HFFc6 (cell line): ENCODE data around the gene EXTL1. TPM values are rescaled to one million over a fixed set of nuclear protein-coding genes. Genes with fewer than 3 reads are reported as not detected.

ENCODE experiments used
- DNase-seq: peaks from one replicate; pipeline ENCODE4 v3.0.0-alpha.2; 2018
- H3K27ac Mint-ChIP-seq: 2 replicates; pipeline ENCODE4 v1.8.0; 2020; ENCODE audit warnings: mild to moderate bottlenecking, mixed read lengths
- H3K27me3 Mint-ChIP-seq: 2 replicates; pipeline ENCODE4 v1.8.0; 2021; ENCODE audit warnings: mild to moderate bottlenecking, moderate library complexity, mixed read lengths; ENCODE audit not compliant: insufficient read depth
- H3K36me3 Mint-ChIP-seq: 2 replicates; pipeline ENCODE4 v1.8.0; 2021; ENCODE audit warnings: low read depth, mixed read lengths
- H3K4me1 Mint-ChIP-seq: 2 replicates; pipeline ENCODE4 v1.8.0; 2020; ENCODE audit warnings: low read depth, mixed read lengths
- H3K4me3 Mint-ChIP-seq: 2 replicates; pipeline ENCODE4 v1.8.0; 2020; ENCODE audit warnings: mild to moderate bottlenecking, moderate library complexity, mixed read lengths
- H3K9me3 Mint-ChIP-seq: 2 replicates; pipeline ENCODE4 v1.8.0; 2020; ENCODE audit warnings: mild to moderate bottlenecking, mixed read lengths
- total RNA-seq, 6 experiments: library from RNA; stranded (reverse); fragmentation: NEBNext Ultra II Directional; extraction: Animal tissue kit (Norgen Biotek cat#: 25700); gene quantifications; 2 replicates in 1 of 6; 3 replicates in 5 of 6; pipeline ENCODE4 v1.2.3, GENCODE V29; 2021
- TF ChIP-seq, protein P1 (sequence below): fragments of 200-600 bp; sonication (generic); IDR thresholded peaks from 2 replicates; pipeline ENCODE4 v1.5.0; 2021; ENCODE audit warnings: antibody characterized with exemption, mild to moderate bottlenecking

Gene EXTL1
- total RNA-seq, 6 experiments from 2014 or later, result 8.1 to 22.9 (median 9.4) TPM

DNA sequence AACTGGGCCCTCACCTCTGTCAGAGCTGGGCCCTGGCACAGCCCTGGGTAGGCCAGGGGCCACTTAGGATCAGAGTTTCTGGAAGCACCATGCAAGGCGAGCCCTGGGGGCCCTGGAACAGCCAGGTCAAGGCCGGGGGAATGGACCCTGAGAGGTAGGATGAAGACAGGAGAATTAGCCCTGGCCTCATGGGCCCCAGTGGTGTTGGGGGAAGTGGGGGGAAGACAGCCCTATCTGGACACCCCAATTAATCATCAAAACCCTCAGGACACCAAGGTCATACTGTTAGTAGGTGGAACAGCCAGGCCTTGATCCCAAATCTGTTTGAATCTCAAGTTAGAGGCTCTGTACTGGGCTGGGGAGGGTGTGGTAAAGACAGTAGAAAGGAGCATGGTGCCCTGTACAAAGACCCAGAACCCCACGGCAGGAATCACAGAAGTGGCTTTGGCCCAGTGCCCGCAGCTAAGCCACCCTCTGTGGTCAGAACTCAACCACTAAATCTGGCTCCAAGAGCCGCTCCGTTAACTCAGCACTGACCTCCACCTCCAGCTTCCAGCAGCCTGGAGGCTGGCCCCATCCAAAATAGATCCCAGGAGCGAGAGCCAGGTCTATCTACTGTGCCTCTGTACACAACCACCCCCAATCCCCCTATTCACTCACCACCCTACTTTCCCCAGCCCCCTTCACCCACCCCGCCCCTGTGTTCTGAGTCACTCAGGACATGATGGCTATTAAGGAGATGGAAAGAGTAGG lies 59.9 kb downstream of the EXTL1 start:
- TF ChIP-seq, protein P1, sequence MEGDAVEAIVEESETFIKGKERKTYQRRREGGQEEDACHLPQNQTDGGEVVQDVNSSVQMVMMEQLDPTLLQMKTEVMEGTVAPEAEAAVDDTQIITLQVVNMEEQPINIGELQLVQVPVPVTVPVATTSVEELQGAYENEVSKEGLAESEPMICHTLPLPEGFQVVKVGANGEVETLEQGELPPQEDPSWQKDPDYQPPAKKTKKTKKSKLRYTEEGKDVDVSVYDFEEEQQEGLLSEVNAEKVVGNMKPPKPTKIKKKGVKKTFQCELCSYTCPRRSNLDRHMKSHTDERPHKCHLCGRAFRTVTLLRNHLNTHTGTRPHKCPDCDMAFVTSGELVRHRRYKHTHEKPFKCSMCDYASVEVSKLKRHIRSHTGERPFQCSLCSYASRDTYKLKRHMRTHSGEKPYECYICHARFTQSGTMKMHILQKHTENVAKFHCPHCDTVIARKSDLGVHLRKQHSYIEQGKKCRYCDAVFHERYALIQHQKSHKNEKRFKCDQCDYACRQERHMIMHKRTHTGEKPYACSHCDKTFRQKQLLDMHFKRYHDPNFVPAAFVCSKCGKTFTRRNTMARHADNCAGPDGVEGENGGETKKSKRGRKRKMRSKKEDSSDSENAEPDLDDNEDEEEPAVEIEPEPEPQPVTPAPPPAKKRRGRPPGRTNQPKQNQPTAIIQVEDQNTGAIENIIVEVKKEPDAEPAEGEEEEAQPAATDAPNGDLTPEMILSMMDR, result no peak
- no peaks in the 10 kb centered on the region for H3K36me3 Mint-ChIP-seq
- no peak overlapping the region for H3K27ac Mint-ChIP-seq
- peaks cover 15% of the 10 kb centered on the region for H3K4me1 Mint-ChIP-seq
- H3K4me3 Mint-ChIP-seq, result no peak overlapping the region
- H3K9me3 Mint-ChIP-seq, result no peaks in the 10 kb centered on the region
- no peak for DNase-seq
- H3K27me3 Mint-ChIP-seq, result peaks cover 45% of the 10 kb centered on the region

- Mint-ChIP-seq H3K9me3 (no peaks in the 10 kb centered on the region), H3K36me3 (no peaks in the 10 kb centered on the region), H3K27me3 (peaks cover 40% of the 10 kb centered on the region), H3K4me3 (no peak overlapping the region), H3K4me1 (peaks cover 15% of the 10 kb centered on the region), H3K27ac (no peak overlapping the region)
- TF ChIP-seq, protein P1, result no peak
- no peak for DNase-seq
Observed at GRCh38 chr1:26082020-26082350, 60.4 kb downstream of the EXTL1 start.

GRCh38 chr1:26083208-26083607 lies 61.6 kb downstream of the EXTL1 start:
- Mint-ChIP-seq H3K9me3 (no peaks in the 10 kb centered on the region), H3K4me3 (no peak overlapping the region), H3K27ac (no peak overlapping the region), H3K36me3 (no peaks in the 10 kb centered on the region), H3K4me1 (peaks cover 15% of the 10 kb centered on the region), H3K27me3 (peaks cover 34% of the 10 kb centered on the region)
- TF ChIP-seq, protein P1, result no peak
- peak; percentile 48 for DNase-seq

GRCh38 chr1:26084091-26084561 lies 62.6 kb downstream of the EXTL1 start:
- Mint-ChIP-seq H3K27ac (no peak overlapping the region), H3K9me3 (no peaks in the 10 kb centered on the region), H3K27me3 (peaks cover 30% of the 10 kb centered on the region), H3K36me3 (no peaks in the 10 kb centered on the region), H3K4me1 (peaks cover 15% of the 10 kb centered on the region), H3K4me3 (no peak overlapping the region)
- TF ChIP-seq, protein P1, result no peak
- no peak for DNase-seq

GRCh38 chr1:26084844-26085243 lies 63.3 kb downstream of the EXTL1 start:
- Mint-ChIP-seq H3K4me1 (peaks cover 15% of the 10 kb centered on the region), H3K27ac (no peak overlapping the region), H3K9me3 (no peaks in the 10 kb centered on the region), H3K27me3 (peaks cover 33% of the 10 kb centered on the region), H3K36me3 (no peaks in the 10 kb centered on the region), H3K4me3 (no peak overlapping the region)
- DNase-seq, result no peak
- TF ChIP-seq, protein P1, result no peak

Other genes with a start within 250 kb of the EXTL1 start
- 10 to 100 TPM; 48.1 to 64.5 (median 58.8) TPM for gene SELENON, start 221.6 kb upstream of the EXTL1 start, total RNA-seq
- 10 to 100 TPM; 52.4 to 69.1 (median 59.1) TPM for gene MTFR1L, start 201.8 kb upstream of the EXTL1 start, total RNA-seq
- gene AUNIP, start 162.3 kb upstream of the EXTL1 start, total RNA-seq, result 1 to 10 TPM; 2.4 to 3.6 (median 3.2) TPM
- 10 to 100 TPM; 16.0 to 19.5 (median 17.9) TPM for gene PAQR7, start 146.1 kb upstream of the EXTL1 start, total RNA-seq
- 100 to 1,000 TPM; 201 to 370 (median 342) TPM for gene STMN1, start 115.4 kb upstream of the EXTL1 start, total RNA-seq
- 10 to 100 TPM in 3 of 6 experiments, 1 to 10 TPM in 3; 9.4 to 14.0 (median 10.0) TPM for gene PAFAH2, start 23.7 kb upstream of the EXTL1 start, total RNA-seq
- gene SLC30A2, start 24.3 kb downstream of the EXTL1 start, total RNA-seq, result not detected
- not detected for gene TRIM63, start 45.9 kb downstream of the EXTL1 start, total RNA-seq
- 1 to 10 TPM; 2.5 to 4.4 (median 3.8) TPM for gene PDIK1L, start 90.0 kb downstream of the EXTL1 start, total RNA-seq
- gene FAM110D, start 137.3 kb downstream of the EXTL1 start, total RNA-seq, result not detected
- not detected for gene C1orf232, start 147.2 kb downstream of the EXTL1 start, total RNA-seq
- 10 to 100 TPM; 33.5 to 46.3 (median 38.7) TPM for gene ZNF593, start 148.1 kb downstream of the EXTL1 start, total RNA-seq
- not detected for gene ZNF593OS, start 150.1 kb downstream of the EXTL1 start, total RNA-seq
- gene CNKSR1, start 155.7 kb downstream of the EXTL1 start, total RNA-seq, result under 1 TPM; 0.19 to 0.57 (median 0.33) TPM
- gene CATSPER4, start 168.8 kb downstream of the EXTL1 start, total RNA-seq, result not detected
- 1 to 10 TPM; 4.9 to 8.6 (median 8.4) TPM for gene CEP85, start 212.4 kb downstream of the EXTL1 start, total RNA-seq